Stimulated activated naive CD8-positive, alpha-beta T cell treated with anti-CD3 and anti-CD28 coated beads, Interleukin-15, Interleukin-2, amounts not matched to agents 100 ng/mL and 50 ng/mL, for 24 hours (primary cell): Measurements from ENCODE around the gene TOPORS.
A peak's percentile ranks its signal among the peaks of the same experiment; 100 is the strongest.
"Not testable (repeated sequence)": the region's sequence is repeated elsewhere in the genome, so short reads cannot be mapped to it uniquely, and the experiment has no call there.

Experiments
- H3K27ac Mint-ChIP-seq: one replicate; pipeline ENCODE4 v1.8.0; 2021; ENCODE audit warnings: mild to moderate bottlenecking, mixed read lengths
- H3K27me3 Mint-ChIP-seq: one replicate; pipeline ENCODE4 v1.8.0; 2021; ENCODE audit warnings: mixed read lengths
- H3K36me3 Mint-ChIP-seq: one replicate; pipeline ENCODE4 v1.8.0; 2021; ENCODE audit warnings: low read depth, mixed read lengths
- H3K4me1 Mint-ChIP-seq: one replicate; pipeline ENCODE4 v1.8.0; 2021; ENCODE audit warnings: low read depth, mixed read lengths
- H3K4me3 Mint-ChIP-seq: one replicate; pipeline ENCODE4 v1.8.0; 2021; ENCODE audit warnings: mild to moderate bottlenecking, mixed read lengths
- H3K9me3 Mint-ChIP-seq: one replicate; pipeline ENCODE4 v1.8.0; 2021; ENCODE audit warnings: mixed read lengths

TOPORS gene

GRCh38 chr9:32545884-32546283, 6.5 kb downstream of the TOPORS start:
- peaks cover 31% of the 10 kb centered on the region for H3K4me1 Mint-ChIP-seq
- H3K27me3 Mint-ChIP-seq: no peaks in the 10 kb centered on the region
- H3K36me3 Mint-ChIP-seq: peaks cover 50% of the 10 kb centered on the region
- no peaks in the 10 kb centered on the region for H3K9me3 Mint-ChIP-seq
- H3K4me3 Mint-ChIP-seq: no peak overlapping the region
- H3K27ac Mint-ChIP-seq: no peak overlapping the region

- no peaks in the 10 kb centered on the region for H3K9me3 Mint-ChIP-seq
- H3K27me3 Mint-ChIP-seq: no peaks in the 10 kb centered on the region
- peaks cover 34% of the 10 kb centered on the region for H3K36me3 Mint-ChIP-seq
- H3K27ac Mint-ChIP-seq: no peak overlapping the region
- H3K4me1 Mint-ChIP-seq: peaks cover 12% of the 10 kb centered on the region
- H3K4me3 Mint-ChIP-seq: no peak overlapping the region
Observed at GRCh38 chr9:32543047-32543446, 9.3 kb downstream of the TOPORS start.

GRCh38 chr9:32533816-32534215, 18.6 kb downstream of the TOPORS start:
- Mint-ChIP-seq H3K27me3 (no peaks in the 10 kb centered on the region), H3K9me3 (no peaks in the 10 kb centered on the region), H3K27ac (no peak overlapping the region), H3K4me3 (no peak overlapping the region), H3K36me3 (peaks cover 12% of the 10 kb centered on the region), H3K4me1 (no peaks in the 10 kb centered on the region)

GRCh38 chr9:32533336-32533735, 19.1 kb downstream of the TOPORS start:
- peaks cover 12% of the 10 kb centered on the region for H3K36me3 Mint-ChIP-seq
- no peak overlapping the region for H3K4me3 Mint-ChIP-seq
- H3K27ac Mint-ChIP-seq: no peak overlapping the region

GRCh38 chr9:32526707-32527048, 25.7 kb downstream of the TOPORS start:
- Mint-ChIP-seq H3K4me1 (peaks cover 51% of the 10 kb centered on the region), H3K9me3 (no peaks in the 10 kb centered on the region), H3K4me3 (peak overlapping the region; percentile 89), H3K27me3 (no peaks in the 10 kb centered on the region), H3K36me3 (peaks cover 27% of the 10 kb centered on the region), H3K27ac (peak overlapping the region; percentile 88)

More at GRCh38 chr9:32533336-32533735, 19.1 kb downstream of the TOPORS start:
- Mint-ChIP-seq H3K27me3 (no peaks in the 10 kb centered on the region), H3K9me3 (no peaks in the 10 kb centered on the region), H3K4me1 (no peaks in the 10 kb centered on the region)

GRCh38 chr9:32526041-32526706, 26.2 kb downstream of the TOPORS start, which contains the start of gene RIGI:
RIGI (minus strand) TSS chr9:32526196; CDS start chr9:32526166, 30 bp downstream.
- Mint-ChIP-seq H3K4me3 (peak within 1 kb of the TSS; percentile 89), H3K9me3 (no peaks in the 10 kb centered on the region), H3K36me3 (peaks cover 30% of the 10 kb centered on the region), H3K4me1 (peaks cover 55% of the 10 kb centered on the region), H3K27ac (peak within 1 kb of the TSS; percentile 88), H3K27me3 (no peaks in the 10 kb centered on the region)

GRCh38 chr9:32525709-32526030, 26.7 kb downstream of the TOPORS start:
- Mint-ChIP-seq H3K9me3 (no peaks in the 10 kb centered on the region), H3K4me3 (peak overlapping the region; percentile 89), H3K36me3 (peaks cover 27% of the 10 kb centered on the region), H3K27me3 (no peaks in the 10 kb centered on the region), H3K4me1 (peaks cover 55% of the 10 kb centered on the region), H3K27ac (peak overlapping the region; percentile 88)

- peaks cover 30% of the 10 kb centered on the region for H3K36me3 Mint-ChIP-seq
- H3K9me3 Mint-ChIP-seq: no peaks in the 10 kb centered on the region
- H3K27ac Mint-ChIP-seq: peak overlapping the region; percentile 88
- H3K4me1 Mint-ChIP-seq: peaks cover 58% of the 10 kb centered on the region
- peak overlapping the region; percentile 89 for H3K4me3 Mint-ChIP-seq
- H3K27me3 Mint-ChIP-seq: no peaks in the 10 kb centered on the region
Observed at GRCh38 chr9:32524892-32525708, 27.3 kb downstream of the TOPORS start.

GRCh38 chr9:32524558-32524891, 27.9 kb downstream of the TOPORS start:
- not testable (repeated sequence) for H3K27me3 Mint-ChIP-seq, H3K27ac Mint-ChIP-seq, H3K9me3 Mint-ChIP-seq
- H3K4me1 Mint-ChIP-seq: peaks cover 58% of the 10 kb centered on the region
- peaks cover 30% of the 10 kb centered on the region for H3K36me3 Mint-ChIP-seq
- peak overlapping the region; percentile 89 for H3K4me3 Mint-ChIP-seq

- Mint-ChIP-seq H3K27me3 (no peaks in the 10 kb centered on the region), H3K4me3 (no peak overlapping the region), H3K4me1 (peaks cover 58% of the 10 kb centered on the region)
Observed at GRCh38 chr9:32523910-32524309, 28.5 kb downstream of the TOPORS start.

GRCh38 chr9:32518276-32518675, 34.1 kb downstream of the TOPORS start:
- H3K4me3 Mint-ChIP-seq: no peak overlapping the region
- H3K36me3 Mint-ChIP-seq: peaks cover 60% of the 10 kb centered on the region
- H3K27ac Mint-ChIP-seq: no peak overlapping the region

More at GRCh38 chr9:32523910-32524309, 28.5 kb downstream of the TOPORS start:
- Mint-ChIP-seq H3K9me3 (no peaks in the 10 kb centered on the region), H3K36me3 (peaks cover 30% of the 10 kb centered on the region), H3K27ac (no peak overlapping the region)

GRCh38 chr9:32516241-32516640, 36.1 kb downstream of the TOPORS start:
- no peaks in the 10 kb centered on the region for H3K27me3 Mint-ChIP-seq
- H3K9me3 Mint-ChIP-seq: peaks cover 6% of the 10 kb centered on the region
- H3K27ac Mint-ChIP-seq: peak overlapping the region; percentile 49
- peaks cover 40% of the 10 kb centered on the region for H3K36me3 Mint-ChIP-seq
- H3K4me1 Mint-ChIP-seq: peaks cover 39% of the 10 kb centered on the region
- H3K4me3 Mint-ChIP-seq: no peak overlapping the region

More at GRCh38 chr9:32518276-32518675, 34.1 kb downstream of the TOPORS start:
- peaks cover 5% of the 10 kb centered on the region for H3K9me3 Mint-ChIP-seq
- peaks cover 38% of the 10 kb centered on the region for H3K4me1 Mint-ChIP-seq
- H3K27me3 Mint-ChIP-seq: no peaks in the 10 kb centered on the region

GRCh38 chr9:32508728-32509127, 43.7 kb downstream of the TOPORS start:
- Mint-ChIP-seq H3K27ac (no peak overlapping the region), H3K36me3 (peaks cover 5% of the 10 kb centered on the region), H3K4me3 (no peak overlapping the region), H3K4me1 (peaks cover 42% of the 10 kb centered on the region), H3K9me3 (peaks cover 5% of the 10 kb centered on the region), H3K27me3 (no peaks in the 10 kb centered on the region)

- H3K9me3 Mint-ChIP-seq: no peaks in the 10 kb centered on the region
- no peaks in the 10 kb centered on the region for H3K27me3 Mint-ChIP-seq
- H3K4me3 Mint-ChIP-seq: no peak overlapping the region
- no peak overlapping the region for H3K27ac Mint-ChIP-seq
- H3K4me1 Mint-ChIP-seq: no peaks in the 10 kb centered on the region
- peaks cover 19% of the 10 kb centered on the region for H3K36me3 Mint-ChIP-seq
Observed at GRCh38 chr9:32503008-32503407, 49.4 kb downstream of the TOPORS start.

GRCh38 chr9:32502464-32502863, 49.9 kb downstream of the TOPORS start:
- Mint-ChIP-seq H3K4me1 (no peaks in the 10 kb centered on the region), H3K27me3 (no peaks in the 10 kb centered on the region), H3K9me3 (no peaks in the 10 kb centered on the region), H3K36me3 (peaks cover 23% of the 10 kb centered on the region), H3K27ac (no peak overlapping the region), H3K4me3 (no peak overlapping the region)
